HepG2 (cell line): ENCODE measurements around the gene PDE6C.

Experiments
- CBFB ChIP-seq: sonication (generic); formaldehyde crosslinking; IDR thresholded peaks from 2 replicates; pipeline ENCODE4 v1.4.0; 2020; ENCODE audit warnings: missing genetic modification reagents
- CTCF ChIP-seq: sonication (generic); formaldehyde crosslinking; IDR thresholded peaks from 2 replicates; pipeline ENCODE4 v1.5.0; 2020; ENCODE audit warnings: mild to moderate bottlenecking, missing genetic modification reagents, moderate library complexity
- DR1 ChIP-seq: sonication (generic); formaldehyde crosslinking; IDR thresholded peaks from 2 replicates; pipeline ENCODE4 v1.8.0; 2021; ENCODE audit warnings: mild to moderate bottlenecking, missing genetic modification reagents, inconsistent platforms
- KDM5A ChIP-seq: fragments of 200-600 bp; sonication (generic); IDR thresholded peaks from 2 replicates; pipeline ENCODE4 v1.7.0; 2018; ENCODE audit warnings: antibody characterized with exemption, mild to moderate bottlenecking, low read length, borderline replicate concordance
- MAFF ChIP-seq: IDR thresholded peaks from 2 replicates; pipeline ENCODE4 v1.6.1; 2011; ENCODE audit warnings: low read depth, low read length, improper control_type of control experiment
- MAX ChIP-seq: IDR thresholded peaks from 2 replicates; pipeline ENCODE4 v1.6.1; 2012; ENCODE audit warnings: inconsistent platforms
- NCOR1 ChIP-seq: fragments of 200-600 bp; sonication (generic); IDR thresholded peaks from 2 replicates; pipeline ENCODE4 v1.7.0; 2017; ENCODE audit warnings: antibody characterized with exemption, low read length, borderline replicate concordance
- TF ChIP-seq, protein P1 (sequence below): sonication (generic); formaldehyde crosslinking; IDR thresholded peaks from 2 replicates; pipeline ENCODE4 v1.4.0; 2020; ENCODE audit warnings: low read depth, mild to moderate bottlenecking, missing genetic modification reagents

GRCh38 chr10:93695740-93696139, 83.4 kb downstream of the PDE6C start:
- TF ChIP-seq, protein P1, sequence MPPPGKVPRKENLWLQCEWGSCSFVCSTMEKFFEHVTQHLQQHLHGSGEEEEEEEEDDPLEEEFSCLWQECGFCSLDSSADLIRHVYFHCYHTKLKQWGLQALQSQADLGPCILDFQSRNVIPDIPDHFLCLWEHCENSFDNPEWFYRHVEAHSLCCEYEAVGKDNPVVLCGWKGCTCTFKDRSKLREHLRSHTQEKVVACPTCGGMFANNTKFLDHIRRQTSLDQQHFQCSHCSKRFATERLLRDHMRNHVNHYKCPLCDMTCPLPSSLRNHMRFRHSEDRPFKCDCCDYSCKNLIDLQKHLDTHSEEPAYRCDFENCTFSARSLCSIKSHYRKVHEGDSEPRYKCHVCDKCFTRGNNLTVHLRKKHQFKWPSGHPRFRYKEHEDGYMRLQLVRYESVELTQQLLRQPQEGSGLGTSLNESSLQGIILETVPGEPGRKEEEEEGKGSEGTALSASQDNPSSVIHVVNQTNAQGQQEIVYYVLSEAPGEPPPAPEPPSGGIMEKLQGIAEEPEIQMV (CRISPR knock-in tag) = no peak
- no peak for TF ChIP-seq MAX
- TF ChIP-seq CTCF = no peak
- TF ChIP-seq CBFB = no peak
- no peak for TF ChIP-seq DR1 (CRISPR knock-in tag)
- no peak for TF ChIP-seq NCOR1
- no peak for TF ChIP-seq KDM5A
- TF ChIP-seq MAFF = no peak
